ENCODE results near the gene NOC3L. TPM values are rescaled to one million over a fixed set of nuclear protein-coding genes. Genes with fewer than 3 reads are reported as not detected.

The NOC3L gene
- polyA plus RNA-seq, 1 donor (not counting 4 experiments of a cell fraction or from before 2014, with no cell fraction given) = 16.3 TPM

DNA sequence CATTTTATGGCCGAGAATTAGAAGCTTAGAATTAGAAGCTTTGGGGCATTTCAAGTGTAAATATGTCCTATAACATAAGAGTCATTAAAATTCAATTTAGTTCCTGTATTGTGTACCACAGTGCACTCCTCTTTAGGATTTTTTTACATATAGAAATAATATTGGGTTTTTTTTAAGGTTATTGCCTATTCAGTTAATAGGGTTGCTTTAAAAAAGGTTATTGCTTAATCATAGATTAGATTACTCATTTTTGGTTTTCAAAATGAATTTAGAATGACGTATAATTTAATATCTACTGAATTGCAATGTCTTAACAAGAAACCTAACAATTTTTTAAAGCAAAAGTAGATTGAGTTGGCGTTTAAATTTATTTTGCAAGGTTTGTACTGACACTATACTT, 34.1 kb downstream of the NOC3L start:
- no peaks in the 10 kb centered on the region for H4K20me1 ChIP-seq (ENCODE audit: control insufficient read depth, extremely low read depth, insufficient read depth, low read length)
- FAIRE-seq (no peak), DNase-seq (ENCODE audit: low read depth, low spot score) (no peak)
- no peak overlapping the region for H3K4me2 ChIP-seq (ENCODE audit: control insufficient read depth, extremely low read depth, insufficient read depth, low read depth, low read length)
- no peak overlapping the region for H2AFZ ChIP-seq (ENCODE audit: control insufficient read depth, low read length)
- H3K79me2 ChIP-seq (ENCODE audit: control insufficient read depth, insufficient read depth, low read length) = no peaks in the 10 kb centered on the region
- dilution Hi-C loops (cut with MboI; ENCODE audit: extremely low pct_ligation_motif_present, low sequenced_read_pairs) = no loop called here
- no peaks in the 10 kb centered on the region for H3K9me3 ChIP-seq (ENCODE audit: control insufficient read depth, low read depth, low read length)
- no peaks in the 10 kb centered on the region for H3K27me3 ChIP-seq (ENCODE audit: control insufficient read depth, extremely low read depth, insufficient read depth, low read length)
- H3K9me1 ChIP-seq (ENCODE audit: control insufficient read depth, extremely low read depth, insufficient read depth, low read length) = no peaks in the 10 kb centered on the region
- TF ChIP-seq EZH2 (IDR thresholded peaks at IDR 0.05; ENCODE audit: low read length) = no peak
- TF ChIP-seq, protein P1, sequence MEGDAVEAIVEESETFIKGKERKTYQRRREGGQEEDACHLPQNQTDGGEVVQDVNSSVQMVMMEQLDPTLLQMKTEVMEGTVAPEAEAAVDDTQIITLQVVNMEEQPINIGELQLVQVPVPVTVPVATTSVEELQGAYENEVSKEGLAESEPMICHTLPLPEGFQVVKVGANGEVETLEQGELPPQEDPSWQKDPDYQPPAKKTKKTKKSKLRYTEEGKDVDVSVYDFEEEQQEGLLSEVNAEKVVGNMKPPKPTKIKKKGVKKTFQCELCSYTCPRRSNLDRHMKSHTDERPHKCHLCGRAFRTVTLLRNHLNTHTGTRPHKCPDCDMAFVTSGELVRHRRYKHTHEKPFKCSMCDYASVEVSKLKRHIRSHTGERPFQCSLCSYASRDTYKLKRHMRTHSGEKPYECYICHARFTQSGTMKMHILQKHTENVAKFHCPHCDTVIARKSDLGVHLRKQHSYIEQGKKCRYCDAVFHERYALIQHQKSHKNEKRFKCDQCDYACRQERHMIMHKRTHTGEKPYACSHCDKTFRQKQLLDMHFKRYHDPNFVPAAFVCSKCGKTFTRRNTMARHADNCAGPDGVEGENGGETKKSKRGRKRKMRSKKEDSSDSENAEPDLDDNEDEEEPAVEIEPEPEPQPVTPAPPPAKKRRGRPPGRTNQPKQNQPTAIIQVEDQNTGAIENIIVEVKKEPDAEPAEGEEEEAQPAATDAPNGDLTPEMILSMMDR (optimal IDR thresholded peaks at IDR 0.05 in 1 of 3, IDR thresholded peaks at IDR 0.05 in 1 of 3, conservative IDR thresholded peaks at IDR 0.05 in 1 of 3; ENCODE audit: extremely low read depth in 1 of 3, insufficient read depth in 2 of 3, low read length in 3 of 3) = no peak
- H3K27ac ChIP-seq (ENCODE audit: control insufficient read depth, insufficient read depth, low read length) = no peak overlapping the region
- H3K9ac ChIP-seq (ENCODE audit: control insufficient read depth, extremely low read depth, insufficient read depth, low read length) = no peak overlapping the region
- H3K36me3 ChIP-seq (ENCODE audit: control insufficient read depth in 2 of 2, extremely low read depth in 1 of 2, insufficient read depth in 2 of 2, low read length in 2 of 2) = peaks cover 12 to 26% of the 10 kb centered on the region in 2 experiments
- H3K4me1 ChIP-seq (ENCODE audit: control insufficient read depth, extremely low read depth, insufficient read depth, low read length) = no peaks in the 10 kb centered on the region
- H3K4me3 ChIP-seq (ENCODE audit: control insufficient read depth in 2 of 3, extremely low read depth in 1 of 3, insufficient read depth in 2 of 3, low read depth in 1 of 3, low read length in 3 of 3) = no peak overlapping the region

DNA sequence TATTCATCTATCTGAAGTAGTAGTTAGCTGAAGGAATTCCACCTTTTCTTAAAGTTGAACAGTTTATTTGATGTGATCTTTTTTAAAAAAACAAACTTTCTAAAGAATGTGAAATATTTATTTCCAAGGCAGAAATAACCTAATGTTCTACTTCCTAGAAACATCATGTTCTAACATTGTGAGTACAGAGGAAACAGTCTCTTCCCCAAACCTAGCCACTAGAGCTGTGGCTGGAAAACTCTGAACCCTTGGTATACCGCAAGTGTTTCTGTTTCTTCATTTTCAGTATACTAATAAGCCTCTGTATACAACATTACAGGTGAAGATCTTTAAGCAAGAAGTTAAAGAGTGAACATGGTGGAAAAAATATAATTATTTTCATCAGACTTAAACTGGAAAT, 35.1 kb downstream of the NOC3L start:
- H4K20me1 ChIP-seq (ENCODE audit: control insufficient read depth, extremely low read depth, insufficient read depth, low read length) = no peaks in the 10 kb centered on the region
- H3K27me3 ChIP-seq (ENCODE audit: control insufficient read depth, extremely low read depth, insufficient read depth, low read length) = no peaks in the 10 kb centered on the region
- TF ChIP-seq, protein P1 (optimal IDR thresholded peaks at IDR 0.05 in 1 of 3, IDR thresholded peaks at IDR 0.05 in 1 of 3, conservative IDR thresholded peaks at IDR 0.05 in 1 of 3; ENCODE audit: extremely low read depth in 1 of 3, insufficient read depth in 2 of 3, low read length in 3 of 3) = no peak
- TF ChIP-seq EZH2 (IDR thresholded peaks at IDR 0.05; ENCODE audit: low read length) = no peak
- no peak for DNase-seq (ENCODE audit: low read depth, low spot score)
- no peak overlapping the region for H3K4me3 ChIP-seq (ENCODE audit: control insufficient read depth in 2 of 3, extremely low read depth in 1 of 3, insufficient read depth in 2 of 3, low read depth in 1 of 3, low read length in 3 of 3)
- H3K4me2 ChIP-seq (ENCODE audit: control insufficient read depth, extremely low read depth, insufficient read depth, low read depth, low read length) = no peak overlapping the region
- H3K27ac ChIP-seq (ENCODE audit: control insufficient read depth, insufficient read depth, low read length) = no peak overlapping the region
- no peak for FAIRE-seq
- no peaks in the 10 kb centered on the region for H3K79me2 ChIP-seq (ENCODE audit: control insufficient read depth, insufficient read depth, low read length)
- H3K9me1 ChIP-seq (ENCODE audit: control insufficient read depth, extremely low read depth, insufficient read depth, low read length) = no peaks in the 10 kb centered on the region
- H3K4me1 ChIP-seq (ENCODE audit: control insufficient read depth, extremely low read depth, insufficient read depth, low read length) = no peaks in the 10 kb centered on the region
- H2AFZ ChIP-seq (ENCODE audit: control insufficient read depth, low read length) = no peak overlapping the region
- no peaks in the 10 kb centered on the region for H3K9me3 ChIP-seq (ENCODE audit: control insufficient read depth, low read depth, low read length)
- dilution Hi-C loops (cut with MboI; ENCODE audit: extremely low pct_ligation_motif_present, low sequenced_read_pairs) = no loop called here
- H3K36me3 ChIP-seq (ENCODE audit: control insufficient read depth in 2 of 2, extremely low read depth in 1 of 2, insufficient read depth in 2 of 2, low read length in 2 of 2) = peaks cover 10 to 22% of the 10 kb centered on the region in 2 experiments
- H3K9ac ChIP-seq (ENCODE audit: control insufficient read depth, extremely low read depth, insufficient read depth, low read length) = no peak overlapping the region
